Measurements from ENCODE around the gene FUZ. TPM values are rescaled to one million over a fixed set of nuclear protein-coding genes. Genes with fewer than 3 reads are reported as not detected.

FUZ gene
- total and polyA plus RNA-seq, 2 of the 4 experiments (the other 2 are of a cell fraction) = 12.1 to 14.3 TPM

GRCh38 chr19:49857061-49857837, 44.2 kb upstream of the FUZ start:
- Histone ChIP-seq H4K20me1 (ENCODE audit: insufficient read depth, low read length) (peaks cover 72% of the 10 kb centered on the region), H3K23ac (ENCODE audit: low read depth, low read length) (no peak overlapping the region), H3K79me1 (ENCODE audit: low read depth in 1 of 2, low read length in 2 of 2) (peaks cover 4 to 76% of the 10 kb centered on the region in 2 experiments), H3K4me3 (ENCODE audit: insufficient read depth, low read depth, low read length) (no peak overlapping the region), H3K9me1 (ENCODE audit: insufficient read depth, low read length) (peaks cover 13% of the 10 kb centered on the region), H2BK5ac (ENCODE audit: low read depth, low read length, poor library complexity, severe bottlenecking) (no peak overlapping the region), H2BK15ac (ENCODE audit: low read depth, low read length) (no peak overlapping the region), H4K5ac (ENCODE audit: low read depth, low read length) (no peak overlapping the region), H2BK20ac (ENCODE audit: low read depth, low read length) (no peak overlapping the region), H3K9me3 (ENCODE audit: control insufficient read depth, insufficient read depth, low read length) (no peaks in the 10 kb centered on the region), H3K4me2 (ENCODE audit: low read depth, low read length) (no peak overlapping the region), H3K9ac (ENCODE audit: low read depth, low read length) (no peak overlapping the region), H3K56ac (ENCODE audit: extremely low read depth, insufficient read depth, low read length) (no peak overlapping the region), H4K91ac (ENCODE audit: insufficient read depth, low read depth, low read length) (no peak overlapping the region), H3K4me1 (ENCODE audit: control insufficient read depth, insufficient read depth, low read length) (peaks cover 17% of the 10 kb centered on the region), H3K27ac (ENCODE audit: insufficient read depth, low read length) (no peak overlapping the region), H4K8ac (ENCODE audit: low read depth in 2 of 2, low read length in 2 of 2) (no peak overlapping the region), H3K36me3 (ENCODE audit: control insufficient read depth, insufficient read depth, low read length) (peaks cover 76% of the 10 kb centered on the region), H3K4ac (ENCODE audit: low read depth, low read length) (no peak overlapping the region), H3K27me3 (ENCODE audit: control insufficient read depth, insufficient read depth, low read length) (no peaks in the 10 kb centered on the region), H2AK9ac (replicated peaks; ENCODE audit: low read depth, low read length, poor library complexity) (no peak overlapping the region), H3K14ac (replicated peaks; ENCODE audit: low read depth, low read length) (no peak overlapping the region), H2BK120ac (ENCODE audit: low read depth, low read length) (no peak overlapping the region), H3K18ac (ENCODE audit: low read depth, low read length) (no peak overlapping the region), H2AFZ (replicated peaks; ENCODE audit: low read length, poor library complexity) (no peak overlapping the region), H2AK5ac (ENCODE audit: low read depth, low read length) (no peak overlapping the region)
- BruUV-seq (replicated peaks) = no TSS peak
- DNase-seq (no peak), ATAC-seq (ENCODE audit: low read depth) (no peak)
- 98% methylated on average over 14 of the region's 26 CpGs; no CpG with 5 or more reads in 1 of the 2 experiments for WGBS, 2 experiments (ENCODE audit: extremely low coverage in 2 of 2, insufficient read length in 1 of 2)
- in situ Hi-C loops (cut with MboI; ENCODE audit: low sequenced_read_pairs) (loop anchor here (10.0 kb wide), 1 partner anchor 172 kb away; the partner anchor contains the start of gene ADM5), intact Hi-C loops (cut with micrococcal nuclease) (no loop called here), dilution Hi-C loops (cut with HindIII; ENCODE audit: low sequenced_read_pairs, unreplicated experiment) (no loop called here)
- ChIA-PET POLR2A (ENCODE audit: unreplicated experiment) (no interaction called here), CTCF (no interaction called here)
- no peak for TF ChIP-seq RFX5 (IDR thresholded peaks at IDR 0.05; ENCODE audit: low read depth, low read length)
- no peak for TF ChIP-seq RAD21 (IDR thresholded peaks at IDR 0.05; ENCODE audit: low read length)
- TF ChIP-seq MXI1 (IDR thresholded peaks at IDR 0.05; ENCODE audit: borderline replicate concordance, low read depth, low read length) = no peak

Measured in IMR-90 (cell line).